HL-60 (cell line): ENCODE results near the gene NNT.

ENCODE experiments used
- CTCF ChIP-seq: IDR thresholded peaks from one replicate; pipeline ENCODE4 v1.5.1; 2011; ENCODE audit warnings: low read length, control low read depth, inconsistent platforms; ENCODE audit not compliant: insufficient read depth
- GABPA ChIP-seq: IDR thresholded peaks from 2 replicates; pipeline ENCODE4 v1.6.1; 2012; ENCODE audit warnings: low read depth
- POLR2AphosphoS5 ChIP-seq: IDR thresholded peaks from 2 replicates; pipeline ENCODE4 v1.6.1; 2012; ENCODE audit warnings: low read depth

- no peak for TF ChIP-seq POLR2AphosphoS5
- TF ChIP-seq CTCF: no peak
- no peak for TF ChIP-seq GABPA
These were observed 13.7 kb upstream of the NNT start for GRCh38 chr5:43589310-43589709.
